Activated naive CD4-positive, alpha-beta T cell (primary cell): ENCODE results near the gene RAMP2.
"Not testable (repeated sequence)": the region's sequence is repeated elsewhere in the genome, so short reads cannot be mapped to it uniquely, and the experiment has no call there.

Source experiments
- DNase-seq, 4 experiments: peaks; one replicate each; lab custom pipeline; 2025; lab: John Stamatoyannopoulos, UW

The RAMP2 gene

GRCh38 chr17:42768006-42768405 is 7.0 kb downstream of the RAMP2 start:
- not testable (repeated sequence) for DNase-seq

- not testable (repeated sequence) for DNase-seq
Observed at GRCh38 chr17:42769964-42770363, 8.9 kb downstream of the RAMP2 start.

GRCh38 chr17:42772945-42773289 is 11.9 kb downstream of the RAMP2 start:
- DNase-seq, result no peak

DNA sequence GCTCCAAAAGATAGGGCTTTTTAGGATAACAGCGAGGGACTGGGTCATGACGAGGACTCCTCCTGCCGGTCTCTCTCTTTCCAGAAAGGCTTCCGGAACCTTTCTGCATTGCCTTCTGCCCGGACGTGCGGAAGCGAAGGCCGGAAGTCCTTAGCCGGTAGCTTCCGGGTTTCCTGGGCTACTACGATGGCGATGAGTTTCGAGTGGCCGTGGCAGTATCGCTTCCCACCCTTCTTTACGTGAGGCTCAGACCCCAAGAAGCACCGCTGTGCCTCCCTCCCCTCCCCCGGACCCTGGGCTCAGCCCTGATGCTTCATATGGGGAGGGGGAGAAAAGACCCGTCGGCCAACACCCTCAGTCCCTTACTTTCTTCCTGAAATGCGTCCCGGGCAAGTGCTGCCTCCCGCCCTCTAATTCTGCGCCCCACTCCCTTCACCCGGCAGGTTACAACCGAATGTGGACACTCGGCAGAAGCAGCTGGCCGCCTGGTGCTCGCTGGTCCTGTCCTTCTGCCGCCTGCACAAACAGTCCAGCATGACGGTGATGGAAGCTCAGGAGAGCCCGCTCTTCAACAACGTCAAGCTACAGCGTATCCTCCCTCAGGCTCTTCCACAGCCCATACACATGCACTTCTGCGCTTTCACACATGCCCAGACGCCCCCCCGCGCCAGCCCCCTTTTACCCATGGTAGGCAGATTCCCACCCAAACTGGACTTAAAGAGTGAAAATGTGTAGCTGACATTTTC is 12.4 kb downstream of the RAMP2 start, which contains the start of gene VPS25:
Gene VPS25 (plus strand): TSS at position 160 of the 746 bp plus-strand sequence. CDS start 27 bp downstream, at position 187.
- DNase-seq, result peak; percentile 29 to 63 (median 46)

DNA sequence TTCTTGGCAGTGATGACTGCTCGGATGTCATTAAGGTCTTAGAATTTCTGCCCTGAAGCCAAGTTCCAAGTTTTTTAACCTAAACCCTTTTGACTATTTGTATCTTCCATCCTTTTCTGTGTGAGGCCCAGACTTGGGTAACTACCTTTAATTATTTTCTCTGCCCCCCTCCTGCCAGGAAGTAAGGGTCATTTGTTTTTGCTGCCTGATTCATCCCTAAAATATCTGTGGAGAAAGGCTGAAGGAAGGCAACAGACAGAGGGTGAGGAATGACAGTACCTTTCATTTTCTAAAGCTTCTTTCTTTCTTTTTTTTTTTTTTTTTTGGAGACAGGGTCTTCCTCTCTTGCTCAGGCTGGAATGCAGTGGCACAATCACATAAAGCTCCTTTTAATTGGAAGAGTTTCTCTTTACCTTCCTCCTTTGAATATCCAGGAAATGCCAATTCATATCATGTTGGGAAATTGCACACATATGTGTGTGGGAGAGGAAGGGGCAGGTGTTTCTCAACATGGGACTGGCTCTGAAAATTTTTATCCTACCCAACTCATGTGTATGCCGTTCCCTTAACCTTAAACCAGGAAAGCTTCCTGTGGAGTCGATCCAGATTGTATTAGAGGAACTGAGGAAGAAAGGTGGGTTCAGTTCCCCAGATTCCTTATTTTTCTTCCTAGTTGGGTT is 13.2 kb downstream of the RAMP2 start:
- no peak for DNase-seq

DNA sequence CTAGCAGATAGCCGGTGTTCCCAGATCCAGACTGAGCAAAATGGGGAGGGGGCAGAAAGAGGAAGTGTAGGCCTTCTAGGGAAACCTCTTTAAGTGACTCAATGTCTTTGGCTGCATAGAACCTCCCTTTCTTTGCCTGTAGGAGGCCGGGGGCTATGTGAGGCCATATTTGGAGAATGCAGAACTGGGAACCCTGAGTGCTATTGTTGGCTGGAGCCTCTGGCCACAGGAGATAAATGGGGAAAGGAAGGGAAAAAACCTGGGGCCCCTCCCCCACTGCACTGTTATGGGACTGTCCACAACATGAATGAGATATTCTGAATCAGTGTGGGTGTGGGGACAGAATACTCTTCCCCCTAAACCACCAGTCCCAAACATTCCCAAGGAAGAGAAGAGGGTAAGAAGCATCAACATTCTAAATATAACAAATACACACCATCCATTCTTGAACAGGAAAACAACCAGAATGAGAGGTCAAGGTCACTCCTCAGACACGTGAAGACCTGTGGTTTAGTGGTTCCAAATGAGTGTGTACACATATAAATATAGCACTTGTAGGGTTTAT is 14.6 kb downstream of the RAMP2 start:
- DNase-seq, result no peak

- no peak for DNase-seq
Observed at GRCh38 chr17:42778570-42778969, 17.5 kb downstream of the RAMP2 start.

DNA sequence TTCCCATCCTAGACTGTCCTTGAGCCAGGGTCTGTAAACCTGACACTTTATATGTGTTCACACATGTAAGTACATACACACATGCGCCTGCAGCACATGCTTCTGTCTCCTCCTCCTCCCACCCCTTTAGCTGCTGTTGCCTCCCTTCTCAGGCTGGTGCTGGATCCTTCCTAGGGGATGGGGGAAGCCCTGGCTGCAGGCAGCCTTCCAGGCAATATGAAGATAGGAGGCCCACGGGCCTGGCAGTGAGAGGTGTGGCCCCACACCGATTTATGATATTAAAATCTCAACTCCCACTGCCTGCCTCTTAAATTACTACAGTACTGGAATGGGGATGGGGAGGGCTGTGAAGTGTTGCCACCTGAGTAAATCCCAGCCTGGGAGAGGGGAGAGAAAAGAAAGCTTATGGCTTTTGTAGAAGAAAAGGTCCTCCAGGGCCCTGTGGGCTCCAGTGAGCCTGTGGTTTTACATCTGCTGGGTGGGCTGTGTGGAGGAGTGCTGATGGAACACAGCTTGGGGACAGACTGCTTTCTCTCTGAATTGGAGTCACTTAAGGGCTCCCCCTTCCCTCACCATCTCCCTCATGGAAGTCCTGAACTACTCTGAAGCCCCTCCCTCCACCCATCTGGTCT is 18.4 kb downstream of the RAMP2 start:
- DNase-seq, result no peak

DNA sequence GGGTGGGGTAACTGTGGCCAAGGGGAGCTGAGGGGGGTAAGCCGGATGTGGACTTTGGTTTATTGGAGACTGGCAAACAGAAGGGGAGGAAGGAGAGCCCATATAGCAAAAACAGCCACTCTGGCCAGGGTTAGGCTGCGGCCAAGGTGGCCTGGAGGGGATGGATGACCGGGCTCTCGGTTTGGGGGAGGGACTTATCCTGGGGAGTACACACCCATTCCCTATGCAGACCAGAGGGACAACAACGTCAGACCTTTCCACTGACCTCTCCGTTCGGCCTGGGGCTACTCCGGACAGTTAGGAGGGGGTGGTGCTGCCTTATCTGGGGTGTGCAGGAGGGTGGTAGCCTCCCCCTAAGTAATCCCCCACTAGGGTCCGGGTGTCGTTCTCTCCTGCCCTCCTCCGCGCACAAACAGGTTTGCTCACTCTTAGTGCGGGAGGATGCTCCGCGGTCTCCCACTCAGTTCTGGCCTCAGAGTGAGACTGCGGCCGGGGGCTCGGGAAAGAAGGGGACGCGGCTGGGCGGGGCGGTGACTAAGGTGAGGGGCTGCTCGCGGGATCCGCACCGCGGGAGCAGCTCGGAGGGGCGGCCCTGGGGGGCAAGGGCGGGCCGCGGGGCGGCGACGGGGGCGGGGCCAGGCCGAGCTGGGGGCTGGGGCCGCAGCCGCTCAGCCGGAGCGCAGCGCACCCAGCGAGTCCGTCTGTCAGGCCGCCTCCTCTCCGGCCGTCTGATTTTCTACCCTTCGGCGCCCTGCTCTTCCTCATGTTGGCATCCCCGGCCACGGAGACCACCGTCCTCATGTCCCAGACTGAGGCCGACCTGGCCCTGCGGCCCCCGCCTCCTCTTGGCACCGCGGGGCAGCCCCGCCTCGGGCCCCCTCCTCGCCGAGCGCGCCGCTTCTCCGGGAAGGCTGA is 19.2 kb downstream of the RAMP2 start, which contains the start of gene WNK4:
Gene WNK4 (plus strand): TSS at position 675 of the 915 bp plus-strand sequence. CDS start 89 bp downstream, at position 764.
- DNase-seq, result no peak

GRCh38 chr17:42780851-42781638 is 20.0 kb downstream of the RAMP2 start:
- no peak for DNase-seq

GRCh38 chr17:42781639-42782165 is 20.7 kb downstream of the RAMP2 start:
- DNase-seq, result no peak

GRCh38 chr17:42782166-42783061 is 21.4 kb downstream of the RAMP2 start:
- no peak for DNase-seq

- no peak for DNase-seq
Observed at GRCh38 chr17:42783062-42783790, 22.2 kb downstream of the RAMP2 start.

DNA sequence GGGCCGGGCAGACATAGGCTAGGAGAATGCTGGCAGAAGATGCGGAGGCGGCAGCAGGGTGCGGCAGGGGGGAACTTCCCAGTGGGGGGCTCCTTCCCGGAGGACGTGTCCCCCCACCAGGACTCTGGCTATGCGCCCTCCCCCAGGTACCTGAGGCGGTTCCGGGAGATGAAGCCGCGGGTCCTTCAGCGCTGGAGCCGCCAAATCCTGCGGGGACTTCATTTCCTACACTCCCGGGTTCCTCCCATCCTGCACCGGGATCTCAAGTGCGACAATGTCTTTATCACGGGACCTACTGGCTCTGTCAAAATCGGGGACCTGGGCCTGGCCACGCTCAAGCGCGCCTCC is 22.7 kb downstream of the RAMP2 start:
- DNase-seq, result no peak

DNA sequence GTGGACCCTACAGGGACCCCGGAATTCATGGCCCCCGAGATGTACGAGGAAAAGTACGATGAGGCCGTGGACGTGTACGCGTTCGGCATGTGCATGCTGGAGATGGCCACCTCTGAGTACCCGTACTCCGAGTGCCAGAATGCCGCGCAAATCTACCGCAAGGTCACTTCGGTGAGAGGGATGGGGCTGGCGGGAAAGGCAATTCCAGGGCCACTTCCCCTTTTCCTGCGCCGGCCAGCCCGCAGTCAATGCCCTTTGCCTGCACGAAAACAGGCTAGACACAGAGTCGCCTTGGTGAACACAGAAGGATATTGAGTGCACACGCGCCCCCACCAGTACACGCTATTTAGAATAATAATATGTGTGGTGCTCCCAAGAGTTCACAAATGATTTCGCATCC is 23.4 kb downstream of the RAMP2 start:
- no peak for DNase-seq

GRCh38 chr17:42784811-42785592 is 24.0 kb downstream of the RAMP2 start:
- no peak for DNase-seq

DNA sequence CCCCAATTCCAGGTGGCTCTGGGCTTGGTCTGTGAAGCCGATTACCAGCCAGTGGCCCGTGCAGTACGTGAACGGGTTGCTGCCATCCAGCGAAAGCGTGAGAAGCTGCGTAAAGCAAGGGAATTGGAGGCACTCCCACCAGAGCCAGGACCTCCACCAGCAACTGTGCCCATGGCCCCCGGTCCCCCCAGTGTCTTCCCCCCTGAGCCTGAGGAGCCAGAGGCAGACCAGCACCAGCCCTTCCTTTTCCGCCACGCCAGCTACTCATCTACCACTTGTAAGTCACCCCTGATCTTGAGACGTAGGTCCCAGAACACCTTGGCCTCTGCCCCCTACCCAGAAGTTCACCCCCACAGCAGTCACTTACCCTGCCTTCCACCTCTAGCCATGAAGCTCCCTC is 26.2 kb downstream of the RAMP2 start:
- DNase-seq, result no peak

- no peak for DNase-seq
Observed at GRCh38 chr17:42791948-42792347, 30.9 kb downstream of the RAMP2 start.
